ENCODE measurements around the gene CCDC85B. TPM values are rescaled to one million over a fixed set of nuclear protein-coding genes. Genes with fewer than 3 reads are reported as not detected.

The CCDC85B gene
- total and polyA plus RNA-seq, 4 donors, result 4.3 to 12.6 (median 6.9) TPM

- Histone ChIP-seq H3K9me3 (ENCODE audit: control insufficient read depth in 4 of 4, low read length in 3 of 4) (peaks cover 0 to 7% (median 2%) of the 10 kb centered on the region in 4 donors), H3K27me3 (ENCODE audit: control insufficient read depth in 4 of 4, insufficient read depth in 4 of 4, low read length in 3 of 4) (no peaks in the 10 kb centered on the region), H3K4me3 (ENCODE audit: low read depth in 1 of 3, low read length in 3 of 3) (no peak overlapping the region), H3K9ac (ENCODE audit: low read depth in 1 of 2, low read length in 2 of 2) (no peak overlapping the region), H3K27ac (ENCODE audit: low read depth in 1 of 2, low read length in 2 of 2) (no peak overlapping the region), H3K36me3 (ENCODE audit: control insufficient read depth in 4 of 4, insufficient read depth in 3 of 4, low read depth in 1 of 4, low read length in 3 of 4) (peaks cover 13 to 39% (median 20%) of the 10 kb centered on the region in 4 donors), H3K4me1 (ENCODE audit: control insufficient read depth in 4 of 4, insufficient read depth in 4 of 4, low read length in 3 of 4) (peaks cover 2 to 21% (median 11%) of the 10 kb centered on the region in 4 donors)
- WGBS, result 87% methylated on average over 6 of the region's 6 CpGs
- TF ChIP-seq FOXA2 (IDR thresholded peaks at IDR 0.05) (no peak), JUND (IDR thresholded peaks at IDR 0.05) (no peak), GABPA (IDR thresholded peaks at IDR 0.05 in 1 of 2, conservative IDR thresholded peaks at IDR 0.05 in 1 of 2) (no peak), MAX (IDR thresholded peaks at IDR 0.05) (no peak), NR2F2 (IDR thresholded peaks at IDR 0.05) (no peak)
- DNase-seq (ENCODE audit: low spot score), result no peak
Measured at GRCh38 chr11:65853246-65853979, 37.1 kb upstream of the CCDC85B start.

GRCh38 chr11:65854161-65854592, 36.3 kb upstream of the CCDC85B start:
- DNase-seq (ENCODE audit: low spot score), result no peak
- no peak overlapping the region for H3K9ac ChIP-seq (ENCODE audit: low read depth in 1 of 2, low read length in 2 of 2)
- WGBS, result 75% methylated on average over 4 of the region's 4 CpGs
- no peak overlapping the region for H3K27ac ChIP-seq (ENCODE audit: low read depth in 1 of 2, low read length in 2 of 2)
- H3K9me3 ChIP-seq (ENCODE audit: control insufficient read depth in 4 of 4, low read length in 3 of 4), result peaks cover 0 to 7% (median 2%) of the 10 kb centered on the region in 4 donors
- no peaks in the 10 kb centered on the region for H3K27me3 ChIP-seq (ENCODE audit: control insufficient read depth in 4 of 4, insufficient read depth in 4 of 4, low read length in 3 of 4)
- peaks cover 2 to 28% (median 17%) of the 10 kb centered on the region in 4 donors for H3K4me1 ChIP-seq (ENCODE audit: control insufficient read depth in 4 of 4, insufficient read depth in 4 of 4, low read length in 3 of 4)
- H3K36me3 ChIP-seq (ENCODE audit: control insufficient read depth in 4 of 4, insufficient read depth in 3 of 4, low read depth in 1 of 4, low read length in 3 of 4), result peaks cover 13 to 39% (median 20%) of the 10 kb centered on the region in 4 donors
- TF ChIP-seq TAF1 (conservative IDR thresholded peaks at IDR 0.05), result no peak
- TF ChIP-seq EGR1 (IDR thresholded peaks at IDR 0.05; ENCODE audit: low read depth in 2 of 2), result no peak
- TF ChIP-seq JUND (IDR thresholded peaks at IDR 0.05), result no peak
- no peak for TF ChIP-seq HNF4A (conservative IDR thresholded peaks at IDR 0.05)
- TF ChIP-seq RAD21 (IDR thresholded peaks at IDR 0.05), result no peak
- no peak for TF ChIP-seq RXRA (IDR thresholded peaks at IDR 0.05)
- TF ChIP-seq NR2F2 (IDR thresholded peaks at IDR 0.05), result no peak
- TF ChIP-seq HNF4G (IDR thresholded peaks at IDR 0.05), result no peak
- no peak for TF ChIP-seq YY1 (IDR thresholded peaks at IDR 0.05)
- no peak for TF ChIP-seq FOXA1 (IDR thresholded peaks at IDR 0.05)
- H3K4me3 ChIP-seq (ENCODE audit: low read depth in 1 of 3, low read length in 3 of 3), result no peak overlapping the region

GRCh38 chr11:65854852-65855837, 35.3 kb upstream of the CCDC85B start:
- H3K4me3 ChIP-seq (ENCODE audit: low read depth in 1 of 3, low read length in 3 of 3), result no peak overlapping the region
- H3K36me3 ChIP-seq (ENCODE audit: control insufficient read depth in 4 of 4, insufficient read depth in 3 of 4, low read depth in 1 of 4, low read length in 3 of 4), result peaks cover 13 to 39% (median 20%) of the 10 kb centered on the region in 4 donors
- peaks cover 3 to 36% (median 20%) of the 10 kb centered on the region in 4 donors for H3K4me1 ChIP-seq (ENCODE audit: control insufficient read depth in 4 of 4, insufficient read depth in 4 of 4, low read length in 3 of 4)
- H3K9me3 ChIP-seq (ENCODE audit: control insufficient read depth in 4 of 4, low read length in 3 of 4), result peaks cover 0 to 7% (median 2%) of the 10 kb centered on the region in 4 donors
- no peak for DNase-seq (ENCODE audit: low spot score)
- H3K27ac ChIP-seq (ENCODE audit: low read depth in 1 of 2, low read length in 2 of 2), result no peak overlapping the region
- WGBS, result 81% methylated on average over 15 of the region's 15 CpGs
- no peak for TF ChIP-seq REST (IDR thresholded peaks at IDR 0.05)
- no peak for TF ChIP-seq RXRA (IDR thresholded peaks at IDR 0.05)
- TF ChIP-seq SP1 (IDR thresholded peaks at IDR 0.05), result no peak
- TF ChIP-seq FOXA2 (IDR thresholded peaks at IDR 0.05), result no peak
- TF ChIP-seq HNF4G (IDR thresholded peaks at IDR 0.05), result no peak
- no peak for TF ChIP-seq ATF3 (IDR thresholded peaks at IDR 0.05)
- TF ChIP-seq FOXA1 (IDR thresholded peaks at IDR 0.05), result no peak
- TF ChIP-seq NR2F2 (IDR thresholded peaks at IDR 0.05), result no peak
- TF ChIP-seq GABPA (IDR thresholded peaks at IDR 0.05 in 1 of 2, conservative IDR thresholded peaks at IDR 0.05 in 1 of 2), result no peak
- no peaks in the 10 kb centered on the region for H3K27me3 ChIP-seq (ENCODE audit: control insufficient read depth in 4 of 4, insufficient read depth in 4 of 4, low read length in 3 of 4)
- H3K9ac ChIP-seq (ENCODE audit: low read depth in 1 of 2, low read length in 2 of 2), result no peak overlapping the region
